Astrocyte (in vitro differentiated cells and primary cell): ENCODE data around the gene ZNF75A.

Source experiments
- CTCF ChIP-seq: IDR thresholded peaks from 2 replicates; pipeline ENCODE4 v1.5.1; 2011; ENCODE audit warnings: low read depth, mild to moderate bottlenecking, inconsistent platforms, low read length, moderate library complexity; ENCODE audit not compliant: insufficient read depth
- EZH2 ChIP-seq: IDR thresholded peaks from 2 replicates; pipeline ENCODE4 v1.6.1; 2012; ENCODE audit warnings: mild to moderate bottlenecking, low read length, inconsistent platforms; ENCODE audit not compliant: insufficient read depth

DNA sequence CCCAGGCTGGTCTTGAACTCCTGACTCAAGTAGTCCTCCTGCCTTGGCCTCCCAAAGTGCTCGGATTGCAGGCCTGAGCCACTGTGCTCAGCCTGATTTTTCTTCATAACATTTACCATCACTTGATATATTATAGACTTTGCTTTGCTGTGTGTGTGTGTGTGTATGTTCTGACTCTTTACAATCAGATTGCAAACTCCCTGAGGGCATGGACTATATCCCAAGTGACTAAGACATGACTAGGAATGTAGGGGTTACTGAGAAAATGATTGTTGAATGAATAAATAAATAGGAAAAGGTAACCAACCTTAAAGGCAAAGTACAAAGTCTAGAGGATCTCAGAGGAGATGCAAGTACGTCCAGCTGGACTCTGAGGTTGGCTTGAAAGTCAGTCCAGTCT, 40.7 kb downstream of the ZNF75A start:
- TF ChIP-seq CTCF (no peak), EZH2 (no peak)
